HUES6 (cell line): ENCODE measurements around the gene USH2A.

ENCODE experiments used
- H3K27ac ChIP-seq: 2 replicates; pipeline ENCODE4 v1.7.0; 2013; ENCODE audit warnings: low read depth, mild to moderate bottlenecking, low read length, inconsistent platforms
- H3K27me3 ChIP-seq: 2 replicates; pipeline ENCODE4 v1.6.1; 2013; ENCODE audit warnings: low read length; ENCODE audit not compliant: control insufficient read depth, insufficient read depth
- H3K36me3 ChIP-seq: 2 replicates; pipeline ENCODE4 v1.6.1; 2013; ENCODE audit warnings: low read length; ENCODE audit not compliant: control insufficient read depth, insufficient read depth
- H3K4me1 ChIP-seq: 2 replicates; pipeline ENCODE4 v1.6.1; 2013; ENCODE audit warnings: low read length; ENCODE audit not compliant: control insufficient read depth, insufficient read depth
- H3K4me3 ChIP-seq: 2 replicates; pipeline ENCODE4 v1.5.1; 2013; ENCODE audit warnings: low read depth, low read length
- H3K9ac ChIP-seq: one replicate; pipeline ENCODE4 v1.6.1; 2013; ENCODE audit warnings: mild to moderate bottlenecking, low read length
- H3K9me3 ChIP-seq: 2 replicates; pipeline ENCODE4 v1.6.1; 2013; ENCODE audit warnings: low read depth, low read length; ENCODE audit not compliant: control insufficient read depth, insufficient read depth

The USH2A gene

GRCh38 chr1:216453777-216454176, 30.5 kb upstream of the USH2A start:
- H3K27me3 ChIP-seq = no peaks in the 10 kb centered on the region
- H3K27ac ChIP-seq = no peak overlapping the region
- no peaks in the 10 kb centered on the region for H3K9me3 ChIP-seq
- H3K36me3 ChIP-seq = no peaks in the 10 kb centered on the region
- H3K4me3 ChIP-seq = no peak overlapping the region
- peaks cover 4% of the 10 kb centered on the region; the same call in 1 of the 2 replicates for H3K4me1 ChIP-seq
- no peak overlapping the region for H3K9ac ChIP-seq

- Histone ChIP-seq H3K4me1 (no peaks in the 10 kb centered on the region), H3K36me3 (no peaks in the 10 kb centered on the region), H3K9ac (no peak overlapping the region), H3K27me3 (no peaks in the 10 kb centered on the region), H3K9me3 (no peaks in the 10 kb centered on the region), H3K27ac (no peak overlapping the region), H3K4me3 (no peak overlapping the region)
These were observed 27.0 kb upstream of the USH2A start for GRCh38 chr1:216450227-216450626.

- no peaks in the 10 kb centered on the region for H3K36me3 ChIP-seq
- no peaks in the 10 kb centered on the region for H3K27me3 ChIP-seq
- no peaks in the 10 kb centered on the region for H3K9me3 ChIP-seq
- H3K27ac ChIP-seq = no peak overlapping the region
- no peaks in the 10 kb centered on the region for H3K4me1 ChIP-seq
- no peak overlapping the region for H3K9ac ChIP-seq
- H3K4me3 ChIP-seq = no peak overlapping the region
These were observed 24.8 kb upstream of the USH2A start for GRCh38 chr1:216448011-216448510.

- Histone ChIP-seq H3K27me3 (no peaks in the 10 kb centered on the region), H3K4me1 (no peaks in the 10 kb centered on the region), H3K9ac (no peak overlapping the region), H3K9me3 (no peaks in the 10 kb centered on the region), H3K27ac (no peak overlapping the region), H3K36me3 (no peaks in the 10 kb centered on the region), H3K4me3 (no peak overlapping the region)
These were observed 14.4 kb upstream of the USH2A start for GRCh38 chr1:216437603-216438002.

GRCh38 chr1:216434232-216434631, 11.0 kb upstream of the USH2A start:
- Histone ChIP-seq H3K4me1 (no peaks in the 10 kb centered on the region), H3K9ac (no peak overlapping the region), H3K4me3 (no peak overlapping the region), H3K36me3 (no peaks in the 10 kb centered on the region), H3K27me3 (no peaks in the 10 kb centered on the region), H3K27ac (no peak overlapping the region), H3K9me3 (no peaks in the 10 kb centered on the region)

- H3K4me3 ChIP-seq = no peak overlapping the region
- H3K9me3 ChIP-seq = no peaks in the 10 kb centered on the region
These were observed 9.9 kb upstream of the USH2A start for GRCh38 chr1:216433175-216433574.

GRCh38 chr1:216430744-216431143, 7.5 kb upstream of the USH2A start:
- Histone ChIP-seq H3K36me3 (no peaks in the 10 kb centered on the region), H3K9ac (no peak overlapping the region), H3K27ac (no peak overlapping the region), H3K9me3 (no peaks in the 10 kb centered on the region), H3K4me1 (no peaks in the 10 kb centered on the region), H3K4me3 (no peak overlapping the region), H3K27me3 (no peaks in the 10 kb centered on the region)

More at GRCh38 chr1:216433175-216433574, 9.9 kb upstream of the USH2A start:
- Histone ChIP-seq H3K27me3 (no peaks in the 10 kb centered on the region), H3K27ac (no peak overlapping the region), H3K4me1 (no peaks in the 10 kb centered on the region), H3K9ac (no peak overlapping the region), H3K36me3 (no peaks in the 10 kb centered on the region)

- no peak overlapping the region for H3K4me3 ChIP-seq
- H3K36me3 ChIP-seq = no peaks in the 10 kb centered on the region
- H3K9ac ChIP-seq = no peak overlapping the region
- H3K4me1 ChIP-seq = no peaks in the 10 kb centered on the region
- no peaks in the 10 kb centered on the region for H3K9me3 ChIP-seq
- H3K27ac ChIP-seq = no peak overlapping the region
- no peaks in the 10 kb centered on the region for H3K27me3 ChIP-seq
These were observed 2.3 kb upstream of the USH2A start for GRCh38 chr1:216425577-216425976.

- Histone ChIP-seq H3K27me3 (no peaks in the 10 kb centered on the region), H3K4me3 (no peak overlapping the region), H3K27ac (no peak overlapping the region), H3K9me3 (no peaks in the 10 kb centered on the region), H3K36me3 (no peaks in the 10 kb centered on the region), H3K9ac (no peak overlapping the region), H3K4me1 (no peaks in the 10 kb centered on the region)
These were observed 2.5 kb downstream of the USH2A start for GRCh38 chr1:216420746-216421145.

- H3K9ac ChIP-seq = no peak overlapping the region
- H3K4me3 ChIP-seq = no peak overlapping the region
- no peaks in the 10 kb centered on the region for H3K36me3 ChIP-seq
- H3K27me3 ChIP-seq = no peaks in the 10 kb centered on the region
- no peak overlapping the region for H3K27ac ChIP-seq
- H3K4me1 ChIP-seq = no peaks in the 10 kb centered on the region
- no peaks in the 10 kb centered on the region for H3K9me3 ChIP-seq
These were observed 3.0 kb downstream of the USH2A start for GRCh38 chr1:216420263-216420662.

- Histone ChIP-seq H3K9ac (no peak overlapping the region), H3K4me1 (no peaks in the 10 kb centered on the region), H3K27ac (no peak overlapping the region), H3K4me3 (no peak overlapping the region), H3K27me3 (no peaks in the 10 kb centered on the region), H3K36me3 (no peaks in the 10 kb centered on the region), H3K9me3 (no peaks in the 10 kb centered on the region)
These were observed 6.8 kb downstream of the USH2A start for GRCh38 chr1:216416488-216416887.

- H3K4me1 ChIP-seq = no peaks in the 10 kb centered on the region
- no peak overlapping the region for H3K27ac ChIP-seq
- no peaks in the 10 kb centered on the region for H3K36me3 ChIP-seq
- no peaks in the 10 kb centered on the region for H3K27me3 ChIP-seq
- no peaks in the 10 kb centered on the region for H3K9me3 ChIP-seq
- H3K4me3 ChIP-seq = no peak overlapping the region
- no peak overlapping the region for H3K9ac ChIP-seq
These were observed 13.2 kb downstream of the USH2A start for GRCh38 chr1:216410026-216410425.
